Measurements from ENCODE around the gene ADAMTS15. TPM values are rescaled to one million over a fixed set of nuclear protein-coding genes. Genes with fewer than 3 reads are reported as not detected.

ADAMTS15 gene
- total RNA-seq, 1 donor from 2014 or later = 2.4 TPM

DNA sequence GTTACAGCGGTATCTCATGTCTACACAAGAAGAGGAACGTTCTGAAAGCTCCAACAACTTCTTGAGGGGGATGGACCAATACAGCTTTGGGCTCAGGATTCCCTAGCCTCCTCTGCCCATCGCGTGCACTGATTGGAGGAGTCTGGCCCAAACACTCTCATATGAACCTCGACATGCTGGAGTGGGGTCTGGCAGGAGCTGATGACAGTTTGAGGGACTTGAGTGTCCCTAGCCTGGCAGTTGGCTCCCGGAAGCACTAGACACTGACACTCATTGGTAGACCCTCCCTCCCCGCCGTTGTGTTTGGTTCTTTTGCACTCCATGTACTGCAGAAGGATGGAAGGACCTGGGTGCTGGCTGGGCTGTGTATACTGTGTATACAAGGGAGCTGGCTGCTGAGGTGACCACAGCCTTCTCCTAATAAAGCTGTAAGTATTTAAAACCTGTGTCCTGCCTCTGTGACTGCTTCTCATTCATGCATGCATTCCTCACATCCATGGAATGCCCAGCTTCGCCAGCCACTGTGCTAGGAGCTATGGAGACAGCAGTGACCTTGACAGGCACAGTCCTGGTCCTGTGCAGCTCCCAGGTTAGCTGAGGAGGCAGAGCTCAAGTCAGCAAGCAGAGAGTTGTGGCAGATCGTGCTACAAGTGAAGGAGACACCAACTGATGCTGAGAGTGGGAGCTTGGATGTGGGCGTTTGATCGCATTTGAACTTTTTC is 27.9 kb downstream of the ADAMTS15 start:
- DNase-seq (ENCODE audit: low spot score in 2 of 2) = peak in 1 of 2 donors; percentile 1
- FAIRE-seq = no peak

DNA sequence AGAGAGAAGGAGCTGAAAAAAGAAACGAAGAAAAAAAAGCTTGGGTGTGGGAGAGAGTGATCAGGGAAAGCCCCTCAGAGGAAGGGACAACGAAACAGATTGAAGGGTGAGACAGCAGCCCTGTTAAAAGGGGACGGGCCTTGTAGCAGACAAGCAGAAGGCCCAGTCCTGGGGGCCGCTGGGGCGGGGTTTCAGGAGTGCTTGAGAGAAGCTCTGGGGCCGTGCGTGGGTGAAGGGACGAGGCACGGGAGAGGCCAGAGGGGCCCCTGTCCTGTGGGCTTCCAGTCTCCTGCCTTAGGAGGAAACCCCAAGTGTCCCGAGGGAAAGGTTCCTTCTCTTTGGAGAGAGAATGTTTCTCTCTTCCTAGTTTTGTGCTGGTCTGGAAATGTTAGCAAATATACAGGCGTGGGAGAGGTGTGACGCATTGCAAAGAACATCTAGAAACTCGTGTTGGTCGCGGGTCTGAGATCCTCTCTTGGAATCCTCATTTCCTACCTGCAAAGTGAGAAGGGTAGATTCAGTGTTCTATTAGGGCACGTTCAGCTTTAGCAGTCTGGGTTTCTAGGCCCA is 28.6 kb downstream of the ADAMTS15 start:
- DNase-seq (ENCODE audit: low spot score in 2 of 2) (peak in 1 of 2 donors; percentile 40), FAIRE-seq (no peak)

DNA sequence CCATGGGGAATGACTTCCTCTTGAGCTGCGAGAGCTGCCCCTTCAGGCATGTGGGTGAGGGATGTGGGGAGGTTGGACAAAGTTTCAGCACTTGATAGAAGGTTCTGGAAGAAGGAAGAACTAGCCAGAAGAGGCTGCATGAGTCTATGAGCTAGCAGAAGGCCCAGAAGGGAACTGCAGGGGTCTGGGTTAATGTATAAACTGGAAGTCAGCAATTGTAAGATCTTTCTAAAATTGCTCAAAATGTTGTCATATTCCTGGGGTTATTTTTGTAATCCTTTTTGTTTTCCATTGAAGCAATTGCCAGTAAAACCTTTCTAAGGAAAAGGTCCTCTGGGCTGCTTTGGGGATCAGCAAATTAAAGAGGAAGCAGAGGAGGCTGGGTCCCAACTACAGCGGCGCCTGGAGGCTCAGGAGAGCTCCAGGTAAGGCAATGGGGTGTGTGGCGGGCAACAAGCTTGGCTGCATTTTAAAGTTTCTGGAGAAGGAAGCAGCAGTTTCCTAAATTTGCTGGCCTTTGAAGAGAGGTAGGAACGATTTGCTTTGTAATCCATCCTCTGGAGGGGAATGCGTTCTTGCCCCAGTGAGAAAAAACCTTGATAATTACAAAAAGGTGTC is 29.2 kb downstream of the ADAMTS15 start:
- FAIRE-seq (no peak), DNase-seq (ENCODE audit: low spot score in 2 of 2) (peak in 1 of 2 donors; percentile 25)

DNA sequence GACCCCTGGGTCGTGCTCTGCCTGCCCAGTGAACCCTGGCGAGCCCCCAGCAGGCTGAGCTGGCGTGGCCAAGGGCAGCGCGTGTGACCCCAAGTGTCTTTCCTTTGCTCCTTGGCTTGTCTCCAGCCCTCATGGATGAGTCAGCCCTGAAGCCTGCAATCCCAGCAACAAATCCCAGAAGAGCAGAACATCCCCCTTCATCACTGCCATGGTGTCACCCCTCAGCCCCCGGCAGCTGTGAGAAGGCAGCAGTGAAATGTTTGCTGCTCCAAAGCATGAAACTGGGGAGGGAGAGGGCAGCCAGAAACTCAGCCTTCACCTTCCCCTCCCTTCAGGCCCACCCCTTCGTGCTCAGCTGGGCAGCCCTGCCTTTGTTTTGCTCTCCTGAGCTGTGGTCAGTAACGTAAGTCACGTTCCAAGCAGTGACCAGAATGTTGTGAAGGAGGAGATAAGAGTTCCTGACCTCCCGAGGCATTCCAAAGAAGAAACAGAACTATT is 29.8 kb downstream of the ADAMTS15 start:
- DNase-seq (ENCODE audit: low spot score in 2 of 2) = peak in 1 of 2 donors; percentile 57

DNA sequence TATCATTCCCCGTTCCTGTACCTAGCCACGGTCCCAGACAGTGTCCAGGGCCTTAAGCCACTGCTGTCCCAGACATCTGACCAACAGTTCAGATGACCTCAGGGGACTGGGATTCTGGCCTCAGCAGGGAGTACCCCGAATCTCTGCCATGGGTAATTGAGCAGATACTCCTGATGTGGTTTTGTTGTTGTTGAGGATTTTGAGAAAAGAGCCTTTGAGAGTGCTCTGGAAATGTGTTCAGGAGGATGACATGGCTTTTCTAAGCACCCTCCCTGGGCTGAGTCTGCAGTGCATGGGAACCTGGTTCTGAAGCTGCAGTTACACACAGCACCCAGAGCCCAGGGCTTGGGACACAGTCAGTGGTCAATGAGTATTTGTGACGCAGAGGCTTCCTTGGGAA is 30.4 kb downstream of the ADAMTS15 start:
- peak in 1 of 2 donors; percentile 4 for DNase-seq (ENCODE audit: low spot score in 2 of 2)
- FAIRE-seq = no peak

More for the DNA sequence above, 29.8 kb downstream of the ADAMTS15 start:
- FAIRE-seq = no peak

DNA sequence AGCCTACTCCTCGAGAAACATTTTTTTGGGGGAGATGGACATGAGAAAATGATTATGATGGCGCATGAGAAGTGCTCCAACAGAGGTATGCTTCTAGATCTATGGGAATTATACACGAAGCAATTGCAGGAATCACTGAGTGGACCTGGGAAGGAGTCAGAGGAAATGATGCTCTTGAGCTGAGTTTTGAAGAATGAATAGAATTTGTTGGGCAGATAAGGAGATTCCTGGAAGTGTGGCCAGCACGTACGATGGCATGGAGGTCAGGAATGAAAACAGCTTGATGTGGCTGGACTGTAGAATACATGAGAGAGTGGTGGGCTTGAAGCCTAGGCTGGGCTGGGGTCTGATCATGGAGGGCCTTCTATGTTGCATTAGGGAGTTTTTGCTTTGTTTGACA is 31.7 kb downstream of the ADAMTS15 start:
- FAIRE-seq (no peak), DNase-seq (ENCODE audit: low spot score in 2 of 2) (no peak)

DNA sequence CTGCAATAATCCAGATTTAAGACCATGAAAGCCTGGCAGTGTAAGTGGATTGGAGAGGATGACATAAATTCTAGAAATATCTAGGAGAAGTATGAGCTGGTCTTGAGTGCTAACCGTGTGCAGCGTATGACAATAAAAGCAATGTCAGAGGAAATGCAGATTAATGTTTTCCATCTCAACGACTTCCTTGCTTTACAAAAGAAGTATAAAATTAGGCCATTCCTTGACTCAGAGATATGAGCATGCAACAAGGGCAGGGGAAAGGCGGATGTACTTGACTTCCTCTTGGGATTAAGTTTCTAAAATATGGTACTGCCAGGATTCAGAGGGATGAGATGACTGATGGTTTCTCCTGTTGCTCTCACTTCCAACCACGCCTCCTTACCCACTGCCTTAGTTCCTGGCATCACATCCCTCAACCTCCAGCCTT is 32.3 kb downstream of the ADAMTS15 start:
- FAIRE-seq = no peak
- DNase-seq (ENCODE audit: low spot score in 2 of 2) = no peak

DNA sequence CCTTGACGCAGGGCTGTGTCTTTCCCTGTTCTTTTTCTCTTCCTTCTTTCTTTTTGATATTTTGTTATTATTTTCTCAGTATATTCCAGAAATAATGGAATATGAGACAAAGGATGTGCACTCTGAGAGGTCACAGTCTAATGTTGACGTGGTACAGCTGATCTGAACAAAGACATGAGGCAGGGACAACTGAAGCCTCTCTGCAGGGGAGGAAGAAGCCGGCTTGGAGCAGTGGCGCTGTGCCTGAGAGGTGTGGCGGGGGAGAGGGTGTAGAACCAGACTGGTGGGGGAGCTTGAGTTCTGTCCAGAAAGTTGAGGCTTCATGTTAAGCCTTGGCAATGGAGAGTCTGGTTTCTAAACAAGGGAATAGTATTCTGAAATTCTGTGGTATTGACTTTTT is 34.7 kb downstream of the ADAMTS15 start:
- FAIRE-seq = no peak
- peak; percentile 2 to 6 for DNase-seq (ENCODE audit: low spot score in 2 of 2)

DNA sequence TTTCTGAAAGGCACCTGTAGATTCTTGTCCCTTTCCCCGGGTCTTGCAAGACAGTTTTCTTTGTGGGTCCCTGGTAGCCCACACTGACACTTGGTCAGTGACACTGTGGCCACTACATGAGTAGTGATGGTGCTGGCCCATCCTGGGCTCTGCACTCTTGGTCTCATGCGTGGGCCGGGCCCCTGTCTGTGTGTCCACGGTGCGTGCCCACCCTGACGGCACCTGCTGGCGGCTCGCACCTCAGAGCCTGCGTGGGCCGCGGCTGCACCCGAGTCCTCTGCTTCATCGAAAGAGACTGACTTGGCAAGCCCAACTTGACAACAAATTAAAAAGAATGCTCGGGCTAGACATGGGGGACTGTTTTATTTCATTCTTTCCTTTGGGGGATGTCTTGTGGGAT is 37.5 kb downstream of the ADAMTS15 start:
- no peak for DNase-seq (ENCODE audit: low spot score in 2 of 2)
- no peak for FAIRE-seq

DNA sequence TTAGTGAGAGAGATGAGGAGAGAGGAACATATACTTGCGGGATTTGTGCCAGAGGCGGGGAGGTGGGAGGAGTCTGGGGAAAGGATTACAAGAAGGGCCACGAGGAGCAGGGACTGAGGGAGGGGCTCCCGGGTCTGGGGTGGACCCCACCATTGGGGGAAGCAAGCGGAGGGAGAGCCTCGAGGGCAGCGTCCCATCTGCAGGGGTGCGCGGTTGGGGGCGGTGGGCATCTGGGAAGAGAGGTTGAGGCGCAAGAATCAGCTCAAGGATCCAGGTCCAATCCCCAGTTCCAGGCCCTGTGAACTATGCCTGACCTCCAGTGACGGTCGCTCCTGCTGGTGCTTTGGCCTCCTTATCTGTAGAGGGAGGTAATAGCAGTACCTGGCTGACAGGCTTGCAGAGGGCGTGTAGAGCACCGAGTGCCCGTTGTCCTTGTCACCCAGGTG is 38.0 kb downstream of the ADAMTS15 start:
- no peak for DNase-seq (ENCODE audit: low spot score in 2 of 2)
- FAIRE-seq = no peak

DNA sequence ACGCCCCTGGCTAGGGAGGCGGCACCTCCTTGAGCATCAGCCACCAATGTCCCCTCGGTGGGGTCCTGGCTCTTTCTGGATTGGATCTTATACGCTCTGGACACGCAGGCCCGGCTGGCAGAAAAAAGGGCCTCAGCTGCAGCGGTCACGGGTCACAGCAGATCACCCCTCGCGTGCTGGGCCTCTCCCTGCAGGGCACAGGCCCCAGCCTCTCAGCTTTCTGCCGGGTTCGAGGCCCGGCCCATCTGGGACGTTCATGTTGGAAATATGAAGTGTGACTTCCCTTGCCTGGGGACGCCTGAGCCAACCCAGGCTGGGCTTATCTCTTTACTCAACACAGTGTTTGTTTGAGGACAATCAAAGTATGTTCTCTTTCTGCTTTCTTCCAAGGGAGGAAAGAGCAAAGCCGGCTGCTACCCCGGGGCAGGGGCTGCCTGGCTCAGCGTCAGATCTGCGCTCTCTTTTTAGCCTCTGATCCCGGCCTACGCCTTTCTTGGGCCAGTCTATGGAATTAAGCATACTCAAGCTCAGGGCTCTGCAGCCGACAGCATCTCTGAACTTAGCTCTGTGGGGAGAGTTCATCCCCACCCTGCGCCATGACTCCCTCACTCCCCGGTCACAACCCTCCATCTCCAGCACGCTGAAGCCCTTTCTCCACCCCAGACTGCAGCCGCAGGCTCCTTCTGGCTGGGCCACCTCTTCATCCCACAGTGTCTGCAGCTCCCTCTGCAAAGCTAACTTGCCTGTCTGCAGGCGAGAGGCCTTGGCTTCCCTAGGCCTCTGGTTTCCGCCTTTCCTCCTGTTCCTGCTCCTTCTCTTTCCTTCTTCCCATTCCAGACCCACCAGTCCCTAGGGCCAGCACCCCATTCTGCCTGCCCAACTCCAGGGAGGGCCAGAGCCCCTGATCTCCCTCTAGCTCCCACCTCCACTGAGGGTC is 38.8 kb downstream of the ADAMTS15 start:
- DNase-seq (ENCODE audit: low spot score in 2 of 2) = no peak
- FAIRE-seq = no peak

DNA sequence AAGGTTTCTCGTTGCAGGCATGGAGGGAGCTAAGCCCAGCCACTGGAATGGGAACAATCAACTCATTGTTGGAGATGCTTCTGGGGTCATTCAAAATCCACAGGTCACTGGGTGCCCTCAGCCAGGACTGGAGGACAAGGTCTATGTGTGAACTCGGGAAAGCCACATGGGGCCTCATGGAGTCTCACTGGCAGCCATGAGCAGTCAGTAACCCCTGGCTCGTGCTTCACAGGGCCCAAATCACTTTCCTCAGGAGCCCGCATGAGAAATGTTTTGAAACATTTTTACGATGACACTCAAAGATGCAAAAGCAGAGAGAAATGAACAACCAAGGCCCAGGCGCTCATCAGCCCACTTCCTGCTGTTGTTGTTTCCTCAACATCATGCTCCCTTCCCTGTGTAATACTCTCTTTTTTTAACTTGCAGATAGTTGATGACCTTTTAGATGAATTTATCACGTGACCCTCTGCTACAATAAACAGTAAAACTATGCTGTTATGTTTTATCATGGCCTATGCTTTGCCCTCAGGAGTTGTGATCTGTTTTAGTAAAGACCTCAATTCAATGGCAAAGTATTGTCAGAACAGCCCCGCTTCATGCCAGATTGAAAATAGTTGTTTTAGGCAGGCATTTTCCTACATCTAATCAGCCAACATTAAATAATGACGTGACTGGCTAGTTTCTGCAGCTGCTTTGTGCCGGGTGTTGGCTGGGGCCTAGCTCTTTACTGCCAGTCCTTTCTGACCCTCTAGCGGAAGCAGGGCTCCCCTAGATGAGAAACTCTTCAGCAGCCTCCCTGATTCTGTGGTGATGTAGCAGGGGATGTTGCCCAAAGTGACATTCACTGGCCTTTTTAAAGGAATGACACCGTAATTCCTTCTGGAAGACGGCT is 39.7 kb downstream of the ADAMTS15 start:
- DNase-seq (ENCODE audit: low spot score in 2 of 2) (no peak), FAIRE-seq (no peak)

DNA sequence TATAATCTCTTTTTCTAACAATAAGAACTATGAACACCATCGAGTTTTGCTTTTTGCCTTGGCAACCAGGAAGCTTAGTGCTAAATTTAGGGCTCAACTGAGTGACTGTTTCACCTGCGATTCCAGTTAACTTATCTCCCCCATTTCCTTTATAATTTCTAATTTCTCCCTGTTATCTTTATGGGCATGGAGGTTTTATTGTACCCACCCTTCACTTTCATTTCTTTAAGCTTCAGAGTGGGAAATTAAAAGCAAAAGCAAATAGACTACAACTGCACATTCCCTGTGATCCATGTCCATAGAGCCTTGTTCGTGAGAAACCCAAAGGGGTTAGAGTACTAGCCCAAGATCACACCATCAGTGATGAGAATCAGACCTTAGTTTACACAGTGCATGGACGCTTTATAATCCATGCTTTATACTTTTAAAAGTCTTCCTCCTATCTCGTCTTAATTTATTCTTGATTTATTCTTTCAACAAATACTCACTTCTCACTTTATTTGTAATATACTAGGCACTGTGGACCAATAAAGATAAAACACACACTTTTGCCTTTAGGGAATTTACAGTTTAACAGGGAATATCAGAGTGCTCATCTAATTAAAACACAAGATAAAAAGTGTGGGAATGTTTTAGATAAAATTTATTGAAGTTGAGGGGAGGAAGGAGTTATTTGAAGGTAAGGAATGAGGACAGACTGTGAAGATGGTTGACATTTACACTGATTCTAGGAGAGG is 40.6 kb downstream of the ADAMTS15 start:
- FAIRE-seq = no peak
- no peak for DNase-seq (ENCODE audit: low spot score in 2 of 2)

DNA sequence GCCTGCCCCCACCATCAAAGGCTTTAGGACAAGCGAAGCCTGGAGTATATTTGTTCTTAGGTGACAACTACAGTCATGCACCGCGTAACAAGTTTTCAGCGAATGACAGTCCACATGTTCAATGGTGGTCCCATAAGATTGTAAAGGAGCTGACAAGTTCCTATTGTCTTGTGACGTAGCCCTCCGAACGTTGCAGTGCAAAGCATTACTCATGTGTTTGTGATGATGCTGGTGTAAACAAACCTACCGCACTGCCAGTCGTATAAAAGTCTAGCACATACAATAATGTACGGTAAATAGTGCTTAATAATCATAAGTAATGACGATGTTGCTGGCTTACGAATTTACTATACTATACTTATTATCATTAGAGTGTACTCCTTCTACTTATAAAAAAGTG is 41.3 kb downstream of the ADAMTS15 start:
- FAIRE-seq (no peak), DNase-seq (ENCODE audit: low spot score in 2 of 2) (no peak)

DNA sequence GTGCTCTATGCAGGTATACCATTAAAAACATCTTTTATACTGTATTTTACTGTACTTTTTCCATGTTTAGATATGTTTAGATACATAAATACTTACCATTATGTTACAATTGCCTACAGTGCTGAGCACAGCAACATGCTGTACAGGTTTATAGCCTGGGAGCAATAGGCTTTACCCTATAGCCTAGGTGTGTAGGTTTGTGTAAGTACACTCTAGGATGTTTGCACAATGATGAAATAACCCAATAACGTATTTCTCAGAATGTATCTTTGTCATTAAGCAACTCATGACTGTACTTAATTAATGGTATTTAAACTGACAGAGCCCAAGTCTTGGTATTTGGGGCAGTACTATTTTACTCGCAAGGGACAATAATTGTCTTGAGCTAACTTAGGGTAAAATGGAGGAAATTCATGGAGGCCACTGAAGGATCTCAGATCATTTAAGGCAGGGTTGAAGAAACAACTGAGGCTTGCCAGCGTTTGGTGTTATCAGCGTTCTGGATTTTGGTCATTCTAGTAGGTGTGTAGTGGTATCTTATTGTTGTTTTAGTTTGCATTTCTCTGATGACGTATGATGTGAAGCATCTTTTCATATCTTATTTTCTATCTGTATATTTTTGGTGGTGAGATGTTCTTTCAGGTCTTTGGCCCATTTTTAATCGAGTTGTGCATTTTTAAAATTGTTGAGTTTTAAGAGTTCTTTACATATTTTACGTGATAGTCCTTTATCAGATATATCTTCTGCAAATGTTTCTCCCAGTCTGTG is 42.4 kb downstream of the ADAMTS15 start:
- DNase-seq (ENCODE audit: low spot score in 2 of 2) (no peak), FAIRE-seq (no peak)

DNA sequence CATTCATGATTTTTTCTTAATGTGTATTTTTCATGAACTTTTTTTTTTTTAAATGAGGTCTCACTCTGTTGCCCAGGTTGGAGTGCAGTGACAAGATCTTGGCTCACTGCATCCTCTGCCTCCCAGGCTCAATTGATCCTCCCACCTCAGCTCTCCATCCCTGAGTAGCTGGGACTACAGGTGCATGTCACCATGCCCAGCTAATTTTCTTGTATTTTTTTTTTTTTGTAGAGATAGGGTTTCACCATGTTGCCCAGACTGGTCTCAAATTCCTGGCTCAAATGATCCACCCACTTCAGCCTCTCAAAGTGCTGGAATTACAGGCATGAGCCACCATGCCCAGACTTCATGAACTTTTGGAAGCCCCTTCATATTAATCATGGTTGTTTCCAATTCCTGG is 49.7 kb downstream of the ADAMTS15 start:
- no peak for FAIRE-seq

DNA sequence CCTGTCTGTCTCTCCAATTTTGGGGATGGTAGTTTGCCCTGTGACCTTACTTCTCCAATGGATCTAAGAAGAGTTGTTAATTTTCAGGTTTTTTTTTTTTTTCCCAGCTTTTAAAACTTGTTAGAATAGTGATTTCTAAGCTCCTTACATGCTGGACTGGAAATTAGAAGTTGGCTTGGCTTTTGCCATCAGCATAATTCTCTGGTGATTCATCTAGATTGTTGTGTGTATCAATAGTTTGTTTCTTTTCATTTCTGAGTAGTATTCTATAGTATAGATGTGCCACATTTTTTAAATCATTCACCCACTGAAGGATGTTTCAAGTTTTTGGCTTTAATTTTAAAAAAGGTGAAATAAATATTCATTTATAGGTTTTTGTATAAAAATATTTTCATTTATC is 51.4 kb downstream of the ADAMTS15 start:
- DNase-seq (ENCODE audit: low spot score in 2 of 2) (no peak), FAIRE-seq (no peak)

More for the DNA sequence above, 49.7 kb downstream of the ADAMTS15 start:
- no peak for DNase-seq (ENCODE audit: low spot score in 2 of 2)

DNA sequence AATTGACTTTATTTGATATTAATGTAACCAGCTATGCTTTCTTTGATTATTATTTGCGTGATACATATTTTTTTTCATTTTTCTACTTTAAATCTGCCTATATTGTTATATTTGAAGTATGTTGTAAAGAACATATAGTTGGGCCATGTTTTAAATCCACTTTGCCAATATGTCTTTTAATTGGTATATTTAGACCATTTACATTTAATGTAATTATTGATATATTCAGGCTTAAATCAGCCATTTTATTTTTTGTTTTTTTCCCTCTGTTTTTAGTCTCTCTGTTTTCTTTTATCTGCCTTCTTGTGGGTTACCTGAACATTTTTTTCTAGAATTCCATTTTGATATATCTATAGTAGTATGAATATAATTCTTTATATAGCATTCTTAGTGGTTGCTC is 55.9 kb downstream of the ADAMTS15 start:
- FAIRE-seq (peak; percentile 33), DNase-seq (ENCODE audit: low spot score in 2 of 2) (no peak)
